Stimulated activated CD4-positive, alpha-beta T cell treated with anti-CD3 and anti-CD28 coated beads, Interleukin-1b, Interleukin-23, amount 100 ng/mL, for 4 hours (primary cell): Measurements from ENCODE around the gene PAM.

Experiments used
- DNase-seq, 2 donors: peaks; one replicate each; pipeline ENCODE4 v3.0.0-alpha.2; 2020; ENCODE audit warnings: low read depth in 2 of 2

Gene PAM

DNA sequence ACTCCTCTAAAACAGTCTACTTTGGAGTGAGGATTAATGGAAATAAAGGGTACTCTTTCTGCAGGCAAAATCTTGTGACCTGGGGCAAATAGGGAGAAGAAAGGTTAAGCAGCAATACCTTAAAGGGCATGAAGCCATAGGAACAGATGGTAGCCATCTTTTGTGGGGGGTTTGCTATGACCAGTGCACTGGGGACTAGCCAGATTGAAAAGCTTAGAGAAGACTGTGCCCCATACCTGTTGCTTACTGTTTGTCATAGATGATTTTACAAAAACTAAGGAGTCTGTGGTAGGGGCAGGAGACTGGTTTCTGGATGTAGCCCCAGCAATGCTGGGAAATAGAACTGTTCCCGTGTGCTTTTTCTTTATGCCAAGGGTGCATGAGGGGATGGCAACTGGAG lies 58.6 kb downstream of the PAM start:
- no peak for DNase-seq

DNA sequence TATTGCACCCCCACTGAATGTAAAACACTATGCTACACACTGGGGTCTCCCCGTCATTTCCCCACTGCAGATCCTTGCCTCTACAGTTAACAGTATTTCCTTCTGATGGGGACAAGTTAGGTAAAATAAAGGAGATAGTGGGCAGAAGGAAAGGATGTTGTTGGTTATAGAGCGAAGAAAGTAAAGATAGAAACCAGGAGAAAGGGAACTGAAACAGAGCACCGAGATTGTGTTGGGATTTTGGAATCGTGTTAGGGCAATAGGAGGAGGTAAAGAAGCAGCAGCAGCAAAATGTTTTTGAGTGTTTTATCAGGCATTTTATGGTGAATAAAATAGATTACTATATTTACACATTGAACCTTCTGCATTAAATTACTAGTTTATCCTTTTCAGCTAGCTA lies 60.0 kb downstream of the PAM start:
- DNase-seq, result no peak

DNA sequence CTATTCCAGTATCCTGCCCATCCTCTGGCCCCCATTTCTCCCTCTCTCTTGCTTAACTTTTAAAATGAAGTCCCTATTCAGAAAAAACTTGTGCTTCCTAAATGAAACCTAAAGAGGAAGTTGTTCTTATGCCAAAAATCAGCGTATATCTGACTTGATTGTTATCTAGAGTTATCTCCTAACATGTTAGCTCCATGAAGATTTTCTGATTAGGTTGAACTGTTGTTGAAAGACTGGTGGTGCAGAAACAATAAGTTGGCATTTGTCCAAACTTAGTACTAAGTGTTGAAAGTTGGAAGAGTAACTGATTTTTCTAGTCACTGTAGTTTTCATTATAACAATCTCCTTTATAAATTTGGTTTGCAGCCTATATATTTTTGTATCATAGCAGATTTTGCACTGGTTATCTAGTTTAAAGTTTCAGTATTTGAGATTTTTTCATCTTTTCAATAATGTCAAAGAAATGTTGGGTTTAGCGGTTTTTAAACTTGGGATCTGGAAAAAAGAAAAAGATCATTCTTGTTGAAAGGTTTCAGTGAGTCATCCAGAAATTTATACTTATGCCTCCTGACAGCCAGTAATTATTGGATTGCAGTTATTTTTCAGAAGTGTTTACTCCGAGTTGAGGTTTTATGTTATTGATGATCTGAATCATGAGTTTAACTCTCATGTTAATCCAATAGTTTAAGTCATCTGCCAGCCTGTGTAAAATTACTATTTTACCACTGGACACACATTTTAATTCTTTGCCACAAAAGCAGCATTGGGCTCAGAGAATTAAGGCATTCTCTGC lies 60.6 kb downstream of the PAM start:
- DNase-seq, result no peak

DNA sequence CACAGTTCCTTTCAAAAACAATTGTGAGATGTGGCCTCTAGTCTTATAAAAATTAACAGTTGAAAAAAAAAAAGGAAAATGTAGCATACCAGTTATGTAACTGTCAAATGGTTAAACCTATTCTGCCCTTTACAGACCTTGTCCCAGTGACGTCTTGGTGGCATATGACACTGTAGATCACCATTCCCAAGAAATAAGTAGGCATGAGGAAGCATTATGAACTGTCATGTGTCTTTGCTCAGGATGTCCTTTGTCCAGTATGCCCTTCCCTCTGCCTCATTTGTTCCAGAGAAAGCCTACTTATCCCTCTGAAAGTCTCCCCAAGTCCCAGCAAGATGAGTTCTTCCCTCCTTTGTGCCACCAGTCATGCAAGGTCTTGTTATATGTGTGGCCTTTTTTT lies 63.2 kb downstream of the PAM start:
- no peak for DNase-seq

DNA sequence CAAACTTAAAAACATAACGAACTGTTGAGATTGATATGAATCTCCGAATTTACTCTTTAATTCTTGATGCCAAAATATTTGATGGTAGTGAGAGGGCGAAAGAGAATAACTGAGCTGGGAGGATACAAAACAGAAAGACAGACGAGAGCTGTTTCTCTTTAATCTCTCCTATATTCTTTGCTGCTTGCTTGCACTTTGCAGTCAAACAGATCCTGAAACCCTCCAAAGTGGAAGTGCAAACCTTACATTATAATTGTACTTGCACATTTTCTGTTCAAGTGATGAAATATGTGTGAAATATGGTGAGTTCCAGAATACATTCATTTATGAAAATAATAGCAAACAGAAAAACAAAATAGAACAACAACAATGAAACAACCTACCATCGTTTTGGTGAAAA lies 63.8 kb downstream of the PAM start:
- no peak for DNase-seq

DNA sequence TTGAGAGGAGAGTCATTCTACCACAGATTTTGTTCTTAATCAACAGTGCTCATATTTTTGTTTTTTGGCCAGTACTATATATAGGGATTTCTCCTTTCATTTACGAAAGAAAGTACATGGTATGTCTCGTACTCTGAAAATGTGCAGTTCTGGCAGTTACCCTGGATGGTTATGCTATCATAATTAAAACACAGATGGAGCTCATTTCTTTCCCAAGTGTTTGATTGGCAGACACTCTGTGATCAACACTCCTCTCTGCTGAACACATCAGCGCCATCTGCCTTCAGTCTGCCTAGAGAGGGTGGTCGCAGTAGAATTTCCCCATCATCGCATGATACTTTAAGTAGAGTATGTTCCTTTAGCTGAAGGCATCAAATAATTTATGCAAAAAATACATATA lies 64.5 kb downstream of the PAM start:
- DNase-seq, result no peak

DNA sequence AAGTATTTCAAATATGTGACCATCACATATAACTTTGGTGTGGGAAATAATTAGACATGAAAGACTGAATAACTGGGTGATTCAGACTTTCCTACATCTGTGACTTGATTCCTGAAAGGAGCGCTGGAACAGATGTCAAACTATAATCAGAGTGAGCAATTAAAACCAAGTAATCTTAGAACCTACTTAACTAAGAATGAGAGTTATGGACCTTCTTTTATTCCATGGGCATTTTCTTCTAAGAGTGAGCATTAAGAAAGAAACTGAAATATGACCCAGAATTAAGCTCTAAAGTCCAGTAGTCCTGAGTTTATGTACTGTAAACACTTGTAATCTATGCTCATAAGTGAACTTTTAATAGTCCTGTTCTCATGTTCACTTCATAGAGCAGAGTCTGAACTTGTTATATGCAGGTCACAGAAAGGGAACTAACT lies 68.4 kb downstream of the PAM start:
- DNase-seq, result no peak

DNA sequence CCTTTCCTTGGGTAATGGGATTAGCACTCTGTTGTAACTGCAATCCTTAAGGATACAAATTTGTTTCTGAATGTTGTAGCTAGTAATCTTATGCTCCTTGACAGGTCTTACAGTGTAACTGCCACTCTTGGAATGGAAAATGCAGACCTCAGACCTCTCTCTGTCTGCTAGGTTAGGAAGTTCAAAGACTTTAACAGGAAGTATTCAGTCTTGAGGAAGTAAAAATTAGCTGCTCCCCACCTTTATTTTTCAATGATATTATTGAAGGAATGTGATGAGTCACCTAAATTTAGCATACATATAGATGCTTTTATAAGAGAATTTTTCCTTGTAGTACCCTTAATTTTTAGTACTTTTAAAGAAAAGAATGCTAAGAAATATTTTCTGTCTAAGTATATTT lies 71.5 kb downstream of the PAM start:
- no peak for DNase-seq

DNA sequence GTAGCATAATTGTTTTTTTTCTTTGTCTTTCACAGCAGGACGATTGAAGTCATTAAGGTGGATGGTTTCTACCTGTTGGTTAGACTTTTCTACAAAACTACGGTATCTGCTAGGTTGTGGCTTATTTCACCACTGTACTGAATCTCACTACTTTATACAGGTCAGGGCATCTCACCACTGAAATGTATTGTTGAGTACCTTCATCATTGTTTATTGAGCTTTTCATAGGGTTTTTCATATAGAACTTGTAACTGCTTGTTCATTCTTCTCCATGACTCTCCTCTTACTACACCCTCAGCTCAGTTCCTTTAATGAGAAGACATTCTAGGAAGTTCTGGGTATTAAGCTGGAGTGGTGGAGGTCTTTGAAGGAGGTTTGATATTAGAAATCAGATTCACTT lies 75.1 kb downstream of the PAM start:
- DNase-seq, result no peak

DNA sequence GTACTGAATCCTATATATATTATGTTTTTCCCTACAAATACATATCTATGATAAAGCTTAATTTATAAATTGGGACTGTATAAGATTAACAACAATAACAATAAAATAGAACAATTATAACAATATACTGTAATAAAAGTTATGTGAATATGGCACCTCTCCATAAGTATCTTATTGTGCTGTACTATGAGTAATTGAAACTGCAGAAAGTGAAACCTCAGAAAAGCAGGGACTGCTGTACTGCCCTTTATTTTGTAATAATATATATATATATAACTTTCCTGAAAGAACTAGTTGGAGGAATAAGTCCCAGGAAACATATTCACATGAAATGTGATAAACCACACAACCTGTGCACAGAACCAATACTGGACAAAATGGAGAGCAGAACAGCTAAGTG lies 77.3 kb downstream of the PAM start:
- DNase-seq, result no peak

DNA sequence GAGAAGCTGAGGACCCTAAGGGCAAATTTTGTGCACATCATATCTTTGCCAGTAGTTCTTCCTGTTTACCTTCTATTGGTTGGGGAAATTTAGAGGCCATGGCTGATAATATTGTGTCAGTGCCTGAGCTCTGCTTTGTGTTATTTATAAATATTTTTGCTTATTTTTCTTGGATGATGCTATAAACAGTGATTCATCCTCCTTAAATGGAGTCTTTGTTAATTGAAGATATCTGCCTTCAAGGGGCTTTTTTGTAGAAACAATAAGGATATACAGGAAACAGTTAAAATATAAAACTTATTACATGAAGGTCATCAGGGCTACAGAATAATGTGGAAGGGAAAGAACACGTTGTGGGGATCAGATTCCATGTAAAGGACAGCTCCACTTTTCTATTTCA lies 78.0 kb downstream of the PAM start:
- DNase-seq, result no peak

DNA sequence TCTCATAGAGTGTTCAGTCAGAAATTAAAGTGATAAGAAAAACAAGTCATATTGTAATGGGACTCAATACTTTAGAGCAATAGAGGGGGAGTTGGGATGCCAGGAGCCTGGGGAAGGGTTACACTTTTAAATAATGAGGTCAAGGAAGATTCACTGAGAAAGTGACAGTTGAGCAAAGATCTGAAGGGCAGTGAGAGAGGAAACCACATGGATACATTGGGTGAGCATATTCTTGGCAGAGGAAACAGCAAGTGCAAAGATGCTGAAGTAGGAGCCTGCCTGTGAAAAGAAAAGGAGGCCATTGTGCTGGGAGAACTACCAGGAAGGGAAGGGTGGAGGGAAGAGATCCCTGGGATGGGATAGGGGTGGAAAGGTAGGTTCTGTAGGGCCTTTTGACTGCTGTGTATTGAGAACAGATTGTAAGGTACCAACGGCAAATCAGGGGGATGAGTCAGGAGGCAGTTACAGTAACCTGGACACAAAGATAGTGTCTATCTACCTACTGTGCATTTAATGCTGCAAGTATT lies 79.4 kb downstream of the PAM start:
- no peak for DNase-seq

DNA sequence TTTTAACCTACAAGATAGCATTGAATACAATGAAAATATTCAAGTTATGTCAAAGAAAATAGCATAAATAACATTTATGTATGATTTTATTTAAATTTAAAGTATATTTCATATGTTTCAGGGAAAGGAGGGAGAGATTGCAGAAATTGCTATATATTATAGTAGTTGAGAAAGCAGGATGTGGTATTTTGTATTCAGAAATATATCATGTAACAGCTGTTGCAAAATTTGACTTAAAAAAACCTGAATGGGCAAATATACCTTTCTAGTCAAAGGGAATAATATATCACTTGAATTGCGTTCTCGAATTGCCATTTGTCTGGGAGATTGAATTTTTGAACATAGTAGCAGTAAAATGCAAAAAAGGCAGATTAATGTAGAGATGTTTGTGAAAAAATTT lies 80.6 kb downstream of the PAM start:
- no peak for DNase-seq

DNA sequence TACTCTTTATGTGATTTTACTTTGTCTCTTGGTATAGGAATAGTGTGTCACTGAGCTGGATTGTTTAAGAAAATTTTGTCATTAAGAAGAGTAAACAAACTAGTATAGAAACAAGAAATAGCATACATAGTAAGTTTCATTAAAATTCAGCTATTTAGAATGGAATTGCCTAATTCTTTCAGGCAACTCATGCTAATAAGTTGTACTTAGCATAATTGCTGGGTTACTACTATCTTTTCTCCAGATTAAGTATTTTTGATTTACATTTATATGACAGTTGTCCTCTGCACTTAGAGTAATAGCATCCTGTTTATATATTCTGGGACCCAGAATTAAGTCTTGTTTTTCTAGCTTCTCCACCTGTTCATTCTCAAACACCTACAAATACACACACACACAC lies 85.9 kb downstream of the PAM start:
- no peak for DNase-seq

DNA sequence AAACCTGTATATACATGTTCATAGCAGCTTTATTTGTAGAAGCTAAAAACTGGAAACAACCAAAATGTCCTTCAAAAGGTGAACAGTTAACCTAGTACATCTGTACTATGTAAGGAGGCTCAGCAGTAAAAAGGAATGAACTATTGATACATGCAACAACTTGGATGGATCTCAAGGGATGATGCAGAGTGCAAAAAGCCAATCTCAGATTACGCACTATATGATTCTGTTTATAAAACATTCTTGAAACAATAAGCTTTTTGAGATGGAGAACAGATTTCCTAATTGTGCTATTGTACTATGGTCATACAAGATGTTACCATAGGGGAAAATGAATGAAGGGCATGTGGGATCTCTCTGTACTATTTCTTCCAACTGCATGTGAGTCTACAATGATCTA lies 88.9 kb downstream of the PAM start:
- no peak for DNase-seq

DNA sequence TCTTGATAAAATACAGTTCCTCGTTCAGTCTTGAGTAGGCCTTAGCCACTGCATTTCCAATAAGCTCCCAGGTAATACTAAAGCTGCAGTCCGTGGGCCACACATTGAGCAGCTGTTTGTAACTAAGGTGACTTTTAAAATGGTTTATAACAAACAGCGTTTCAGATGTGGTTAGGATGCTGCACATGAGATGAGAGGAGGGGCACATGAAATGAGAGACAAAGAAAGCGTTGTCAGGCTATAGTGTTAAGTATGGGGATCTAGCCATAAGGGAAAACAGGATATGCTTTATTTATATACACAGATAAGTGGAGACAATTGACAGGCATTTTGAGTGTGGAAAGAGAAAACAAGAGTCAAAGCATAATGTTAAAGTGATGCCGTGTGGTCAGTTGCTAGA lies 89.9 kb downstream of the PAM start:
- DNase-seq, result no peak

DNA sequence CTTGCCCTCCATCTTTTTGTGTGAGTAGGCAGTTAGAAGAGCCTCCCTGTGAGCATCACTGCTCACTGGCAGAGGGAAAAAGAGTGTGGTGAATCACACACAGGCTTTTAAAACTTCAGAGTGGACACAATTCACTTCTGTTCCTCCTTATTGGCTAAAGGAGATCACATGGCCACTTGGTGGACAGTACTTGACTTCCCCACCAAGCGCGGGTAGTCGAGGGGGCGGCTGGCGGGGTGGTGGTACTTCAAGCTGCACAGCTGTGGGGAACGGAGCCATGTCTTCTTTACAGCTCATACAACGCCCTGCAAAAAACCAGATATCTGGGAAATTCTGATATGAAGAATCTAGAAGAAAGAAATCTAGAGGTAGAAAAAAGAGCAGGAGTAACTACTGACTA lies 95.4 kb downstream of the PAM start:
- no peak for DNase-seq

DNA sequence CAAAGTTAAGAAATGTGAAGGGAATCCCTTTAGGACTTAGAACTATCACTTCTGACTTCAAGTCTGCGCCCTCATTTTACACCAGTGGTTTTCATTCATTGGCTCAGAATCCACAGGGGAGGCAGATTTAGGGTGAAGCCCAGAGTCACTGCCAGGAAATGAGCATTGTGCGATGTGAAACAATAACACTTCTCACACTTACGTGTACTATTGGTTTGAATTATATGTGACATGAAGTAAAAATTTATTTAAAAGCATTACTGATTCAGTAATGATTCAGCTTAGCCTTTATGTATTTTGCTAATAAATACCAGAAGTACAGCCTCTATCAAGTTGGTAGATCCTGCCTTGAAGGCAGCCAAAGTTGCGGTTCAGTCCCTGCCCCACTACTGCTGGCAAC lies 98.6 kb downstream of the PAM start:
- no peak for DNase-seq

DNA sequence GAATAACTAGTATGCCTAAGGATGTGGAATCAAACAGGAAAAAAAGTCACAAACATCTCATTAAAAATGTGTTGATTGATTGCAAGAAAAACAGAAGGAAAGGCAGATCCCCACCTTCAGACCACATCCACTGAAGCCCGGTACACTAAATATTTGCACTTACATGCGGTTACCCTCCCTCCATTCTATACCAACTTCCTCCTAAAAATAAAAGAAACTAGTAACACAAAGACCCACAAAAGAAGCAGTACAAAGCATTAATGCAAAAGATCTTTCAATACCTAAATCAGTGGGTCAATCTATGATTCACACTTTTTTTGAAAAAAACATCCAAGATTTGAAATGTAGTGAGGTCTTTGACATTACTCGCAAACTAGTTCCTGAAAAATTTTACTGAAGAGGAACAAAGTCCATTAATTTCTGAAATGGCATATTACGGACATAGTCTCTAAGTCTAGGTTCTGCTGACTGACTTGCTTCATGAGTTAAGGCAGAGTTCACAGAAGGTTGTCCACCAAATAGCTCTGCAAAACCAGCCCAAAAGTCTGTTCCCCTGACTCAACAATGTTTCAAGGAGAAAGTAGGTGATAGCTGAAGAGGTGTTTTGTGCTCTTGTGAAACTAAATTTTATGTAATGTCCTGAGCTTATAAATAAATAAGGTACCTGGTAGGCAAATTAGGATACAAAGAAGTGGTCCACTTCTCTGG lies 100.7 kb downstream of the PAM start:
- no peak for DNase-seq

DNA sequence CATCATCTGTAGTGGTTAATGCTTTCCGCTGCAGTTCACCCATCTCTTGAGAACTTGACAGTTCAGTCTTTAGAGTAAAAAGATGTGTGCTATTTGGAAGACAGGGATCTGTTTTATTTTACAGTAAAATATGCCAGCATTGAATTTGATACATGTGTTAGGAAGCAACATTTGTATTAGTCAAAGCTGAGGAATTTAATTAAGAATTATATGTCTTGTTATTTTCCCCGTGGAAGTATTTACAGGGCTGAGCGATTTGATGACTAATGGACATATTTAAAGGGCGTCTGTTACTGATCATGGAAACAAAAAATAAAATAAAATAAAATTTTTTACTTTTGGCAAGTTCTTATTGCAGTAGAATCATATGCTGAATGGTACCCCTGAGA lies 101.3 kb downstream of the PAM start:
- DNase-seq, result no peak

DNA sequence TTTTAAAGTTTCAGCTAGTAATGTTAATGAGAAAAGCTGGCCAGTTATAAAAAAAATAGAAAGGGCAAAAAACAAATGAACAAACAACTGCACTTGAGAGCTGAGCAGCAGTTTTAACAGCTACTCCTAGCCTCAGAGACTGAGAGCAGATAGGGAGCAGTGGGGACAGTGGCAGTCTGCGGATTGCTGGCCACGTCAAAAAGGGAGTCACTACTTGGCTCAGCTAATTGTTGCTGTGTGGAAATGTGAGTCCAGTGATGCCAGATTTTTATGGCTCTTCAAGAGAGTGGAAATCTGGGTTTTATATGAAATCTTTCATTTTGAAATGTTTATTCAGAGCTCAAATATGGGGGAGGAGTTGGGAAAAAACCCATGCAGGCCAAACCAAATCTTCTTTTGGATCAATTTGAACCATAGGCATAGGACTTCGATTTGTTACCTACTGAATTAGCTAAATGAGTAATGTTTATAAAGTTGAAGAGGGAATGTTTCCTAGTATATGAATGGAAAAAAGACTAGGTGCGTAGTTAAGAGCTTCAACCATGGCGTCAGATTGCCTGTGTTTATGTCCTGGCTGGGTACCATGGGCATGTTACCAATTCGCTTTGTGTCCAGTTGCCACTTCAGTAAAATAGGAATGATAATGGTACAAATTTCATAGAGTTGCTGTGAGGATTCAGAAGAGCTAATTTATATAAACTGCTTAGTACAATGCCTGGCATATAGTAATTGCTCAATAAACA lies 102.1 kb downstream of the PAM start:
- DNase-seq, result no peak

DNA sequence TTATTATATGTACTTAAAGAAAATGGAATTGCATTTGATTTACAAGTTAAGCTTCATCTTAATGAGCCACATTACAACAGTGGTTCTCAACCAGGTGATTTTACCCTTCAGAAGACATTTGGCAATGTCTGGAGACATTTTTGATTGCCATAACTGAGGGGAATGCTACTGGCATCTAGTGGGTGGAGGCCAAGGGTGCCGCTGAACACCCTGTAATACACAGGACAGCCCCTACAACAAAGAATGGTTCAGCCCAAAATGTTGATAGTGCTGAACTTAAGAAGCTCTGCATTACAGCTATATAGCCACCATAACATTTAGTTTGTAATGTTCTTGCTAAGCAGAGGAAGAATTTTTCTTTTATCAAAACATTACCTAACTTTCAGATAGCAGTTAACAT lies 103.1 kb downstream of the PAM start:
- no peak for DNase-seq

DNA sequence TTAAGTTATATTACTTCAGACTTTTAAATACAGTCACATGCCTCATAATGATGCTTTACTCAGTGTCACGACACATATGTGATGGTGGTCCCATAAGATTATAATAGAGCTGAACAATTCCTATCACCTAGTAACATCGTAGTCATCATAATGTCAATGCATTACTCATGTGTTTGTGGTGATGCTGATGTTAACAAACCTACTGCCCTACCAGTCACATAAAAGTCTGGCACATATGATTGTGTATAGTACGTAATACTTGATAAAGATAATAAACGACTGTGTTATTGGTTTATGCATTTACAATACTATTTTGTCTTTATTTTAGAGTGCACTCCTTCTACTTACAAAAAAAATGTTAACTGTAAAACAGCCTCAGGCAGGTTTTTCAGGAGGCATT lies 103.7 kb downstream of the PAM start:
- no peak for DNase-seq
